ENCODE results near the gene ITPK1.
A peak's percentile ranks its signal among the peaks of the same experiment; 100 is the strongest.

ITPK1 gene

DNA sequence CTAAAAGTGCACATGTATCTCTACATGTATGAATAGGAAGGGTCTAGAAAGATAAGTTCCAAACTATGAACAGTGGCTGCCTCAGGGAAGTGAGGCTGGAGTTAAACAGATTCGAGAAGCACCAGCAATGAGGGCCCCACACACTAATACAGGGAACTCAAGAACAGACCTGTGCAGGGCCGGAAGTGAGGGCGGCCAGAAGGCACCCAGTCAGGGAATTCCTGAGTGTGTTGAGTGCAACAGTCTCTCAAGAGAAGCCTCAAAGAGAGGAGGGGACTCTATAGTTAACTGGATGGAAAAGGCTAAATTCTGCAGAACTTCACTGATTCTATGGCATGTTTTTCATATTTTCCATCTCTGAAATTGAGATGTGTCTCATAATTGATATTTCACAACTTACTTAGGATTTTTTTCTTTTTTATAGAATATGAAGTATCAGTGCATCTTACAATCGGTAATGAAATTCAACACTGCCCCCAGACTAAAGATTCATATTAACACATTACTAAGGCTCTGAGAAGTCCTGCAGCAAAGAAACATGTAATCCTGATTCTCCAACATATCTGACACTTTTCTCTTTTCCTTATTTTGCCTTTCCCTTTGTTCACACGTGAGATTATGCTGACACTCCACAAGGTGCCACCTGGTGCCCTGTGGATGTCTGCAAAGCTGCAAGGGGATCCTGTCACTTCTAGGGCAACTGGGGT, 131.5 kb downstream of the ITPK1 start:
- no peak for DNase-seq

DNA sequence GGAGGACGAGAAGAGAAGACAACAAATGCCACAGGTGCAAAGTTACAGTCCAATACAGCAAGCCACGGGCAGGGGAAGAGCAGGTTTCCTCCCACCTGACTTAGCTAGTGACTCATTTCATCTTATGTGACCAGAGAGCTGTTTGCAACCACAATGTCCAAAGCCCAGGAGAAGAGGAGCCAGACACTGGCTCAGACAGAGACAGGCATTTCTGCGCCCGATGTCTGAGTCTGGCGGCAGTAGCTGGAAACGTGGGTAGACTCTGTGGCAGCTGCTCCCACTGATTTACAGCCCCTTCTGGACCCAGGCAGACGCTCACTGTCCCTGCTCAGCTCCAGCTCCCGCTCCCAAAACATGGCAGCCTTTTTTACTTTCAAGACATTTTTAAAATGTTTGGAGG, 132.8 kb downstream of the ITPK1 start:
- DNase-seq, result no peak

DNA sequence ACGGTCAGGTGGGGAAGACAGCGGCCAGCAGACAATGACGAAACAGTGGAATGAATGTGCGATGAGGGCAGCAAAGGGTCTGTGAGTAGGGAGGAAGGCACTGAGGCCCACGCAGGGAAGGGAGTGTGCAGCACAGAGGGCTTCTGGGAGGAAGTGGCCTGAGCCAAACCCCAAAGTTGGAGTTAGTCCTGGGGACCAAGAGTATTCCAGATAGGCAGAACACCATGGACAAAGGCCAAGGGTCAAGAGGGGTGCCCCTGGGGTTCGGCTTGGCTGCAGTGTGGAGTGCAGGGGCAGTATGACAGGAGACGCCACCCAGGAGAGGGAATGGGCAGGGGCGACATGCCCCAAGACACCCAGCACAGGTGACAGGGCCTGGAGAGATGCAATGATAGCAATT, 134.0 kb downstream of the ITPK1 start:
- DNase-seq, result no peak

DNA sequence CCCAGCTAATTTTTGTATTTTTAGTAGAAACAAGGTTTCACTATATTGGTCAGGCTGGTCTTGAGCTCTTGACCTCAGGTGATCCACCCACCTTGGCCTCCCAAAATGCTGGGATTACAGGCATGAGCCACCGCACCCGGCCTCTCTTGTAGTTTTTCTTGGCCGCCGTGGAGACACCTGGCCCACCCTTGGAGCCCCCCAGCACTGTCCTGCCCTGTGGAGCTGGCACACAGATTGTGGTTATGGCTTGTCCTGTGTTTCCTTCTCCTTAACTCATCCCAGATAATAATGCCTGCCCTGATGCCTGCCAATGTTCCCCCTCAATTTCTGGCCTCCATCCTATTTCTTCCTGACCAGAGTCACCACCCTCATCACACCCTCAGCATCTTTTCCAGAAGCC, 134.9 kb downstream of the ITPK1 start:
- no peak for DNase-seq

DNA sequence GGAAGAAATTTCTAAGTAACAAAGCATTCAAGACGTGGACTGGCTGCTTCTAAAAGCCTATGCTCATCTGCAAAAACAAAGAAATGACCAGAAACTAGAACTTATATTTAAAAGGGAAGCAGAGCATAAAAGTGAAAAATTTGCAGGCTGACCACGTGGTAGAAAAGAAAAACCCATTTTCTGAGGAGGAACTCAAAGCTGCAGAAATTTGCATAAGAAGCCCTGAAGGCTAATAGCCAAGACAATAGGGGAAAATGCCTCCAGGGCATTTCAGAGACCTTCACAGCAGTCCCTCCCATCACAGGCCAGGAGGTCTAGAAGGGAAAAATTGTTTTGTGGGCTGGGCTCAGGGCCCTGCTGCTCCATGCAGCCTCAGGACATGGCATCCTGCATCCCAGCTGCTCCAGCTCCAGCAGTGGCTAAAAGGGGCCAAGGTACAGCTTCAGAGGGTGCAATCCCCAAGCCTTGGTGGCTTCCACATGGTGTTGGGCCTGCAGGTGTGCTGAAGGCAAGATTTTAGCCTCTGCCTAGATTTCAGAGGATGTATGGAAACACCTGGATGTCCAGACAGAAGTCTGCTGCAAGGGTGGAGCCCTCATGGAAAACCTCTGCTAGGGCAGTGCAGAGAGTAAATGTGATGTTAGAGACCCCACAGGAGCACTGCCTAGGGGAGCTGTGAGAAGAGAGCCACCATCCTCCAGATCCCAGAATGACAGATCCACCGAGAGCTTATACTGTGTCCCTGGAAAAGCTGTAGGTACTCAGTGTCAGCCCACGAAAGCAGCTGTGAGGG, 137.3 kb downstream of the ITPK1 start:
- DNase-seq, result peak; percentile 11

DNA sequence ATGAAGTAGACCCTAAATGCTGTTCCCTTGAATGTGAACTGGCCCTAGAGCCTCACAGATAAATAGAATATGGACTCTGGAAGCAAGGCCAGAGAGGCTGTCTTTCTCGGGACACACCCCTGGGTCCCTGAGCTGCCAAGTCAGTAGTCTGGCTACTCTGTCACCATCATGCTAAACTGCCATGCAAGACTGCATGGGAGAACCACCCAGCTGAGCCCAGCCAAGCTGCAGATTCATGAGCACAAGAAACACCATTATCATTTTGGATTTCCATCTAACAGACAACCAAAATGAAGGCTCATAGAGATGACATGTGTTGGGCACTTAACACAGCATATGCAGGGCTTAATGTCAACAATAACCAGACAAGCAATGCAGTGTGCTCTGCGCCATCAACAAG, 139.5 kb downstream of the ITPK1 start:
- no peak for DNase-seq

DNA sequence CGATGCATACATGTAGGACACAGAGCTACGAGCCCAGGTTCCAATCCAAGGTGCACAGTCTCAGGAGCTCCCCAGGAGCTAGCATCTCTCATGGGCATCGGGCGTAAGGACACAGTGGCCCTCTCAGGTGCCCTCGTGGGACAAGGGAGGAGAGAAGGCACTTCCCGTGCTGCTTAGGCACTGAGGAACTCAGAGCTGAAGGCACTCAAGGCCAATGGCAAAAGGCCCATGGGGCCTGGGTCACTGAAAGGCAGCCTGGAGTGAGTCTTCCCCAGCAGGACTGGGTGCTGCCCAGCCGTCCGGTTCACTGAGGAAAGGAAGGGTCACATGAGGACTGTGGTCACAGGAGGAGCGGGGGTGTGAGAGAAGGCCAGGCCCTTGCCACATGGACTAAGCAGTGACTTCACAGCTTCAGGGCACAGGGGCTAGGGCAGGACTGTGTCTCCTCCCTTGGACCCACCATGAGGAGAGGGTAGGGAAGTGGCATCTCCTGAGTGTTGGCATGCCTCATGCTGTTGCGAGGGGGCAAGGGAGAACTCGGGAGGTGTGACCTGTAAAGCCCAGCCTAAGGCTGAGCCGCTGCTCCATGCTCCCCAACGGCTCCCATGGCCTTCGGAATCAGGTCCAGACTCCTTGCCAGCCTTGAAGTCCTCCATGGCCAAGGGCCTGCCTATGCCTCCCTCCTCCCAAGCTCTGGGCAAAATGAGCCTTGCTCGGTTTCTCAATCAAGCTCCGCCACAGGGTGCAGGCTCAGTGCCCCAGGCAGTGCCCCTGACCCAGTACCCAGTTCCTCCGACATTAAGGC, 141.0 kb downstream of the ITPK1 start:
- DNase-seq, result no peak

DNA sequence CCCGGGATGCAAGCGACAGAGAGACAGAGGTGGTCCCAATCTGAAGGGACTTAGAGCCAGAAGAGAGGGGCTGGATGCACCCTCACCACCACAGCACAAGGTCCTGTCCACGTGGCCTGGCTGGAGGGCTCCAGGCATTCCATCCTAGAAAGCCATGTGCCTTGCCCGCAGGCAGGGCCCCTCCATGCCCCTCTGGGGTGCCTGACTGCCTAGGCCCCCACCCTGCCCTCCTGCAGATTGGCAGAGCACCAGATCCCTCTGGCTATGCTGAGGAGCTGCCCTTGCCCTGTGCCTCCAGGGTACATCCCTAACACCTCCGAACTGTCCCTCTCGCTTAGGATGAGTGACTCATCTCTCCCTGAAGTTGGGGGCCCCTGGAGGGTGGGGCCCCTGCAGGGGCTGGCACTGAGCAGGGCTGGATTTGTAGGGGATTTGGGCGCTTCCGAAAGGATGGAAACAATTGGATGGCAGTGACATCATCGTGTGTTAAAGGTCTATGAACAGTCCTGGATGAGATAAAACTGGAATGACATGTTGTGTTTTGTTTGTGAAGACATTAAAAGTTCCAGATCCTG, 141.8 kb downstream of the ITPK1 start:
- DNase-seq, result no peak

DNA sequence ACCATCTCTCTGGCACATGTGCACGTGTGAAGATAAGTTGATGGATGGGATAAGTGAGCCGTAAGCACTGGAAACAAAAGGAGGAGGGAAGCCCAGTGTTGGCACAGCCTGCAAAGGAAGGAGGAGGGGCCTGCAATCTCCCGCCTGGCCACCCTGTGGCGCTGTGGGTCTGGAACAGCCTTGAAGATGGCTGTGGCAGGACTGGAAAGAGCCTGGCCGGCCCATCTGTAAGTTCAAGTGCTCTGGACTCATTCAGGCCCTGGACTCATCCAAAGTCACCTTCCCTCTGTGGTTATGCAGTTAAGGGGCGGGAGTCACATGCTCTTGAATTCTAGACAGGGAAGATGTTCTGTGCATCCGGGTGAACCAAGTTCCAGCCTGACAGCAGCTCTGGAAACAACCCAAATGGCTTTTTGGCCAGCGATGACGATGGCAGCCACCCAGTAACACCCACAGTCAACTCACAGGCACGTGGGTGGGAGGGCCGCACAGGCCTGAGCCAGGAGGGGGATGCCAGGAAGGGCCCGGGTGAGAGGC, 142.4 kb downstream of the ITPK1 start:
- DNase-seq, result peak; percentile 39

DNA sequence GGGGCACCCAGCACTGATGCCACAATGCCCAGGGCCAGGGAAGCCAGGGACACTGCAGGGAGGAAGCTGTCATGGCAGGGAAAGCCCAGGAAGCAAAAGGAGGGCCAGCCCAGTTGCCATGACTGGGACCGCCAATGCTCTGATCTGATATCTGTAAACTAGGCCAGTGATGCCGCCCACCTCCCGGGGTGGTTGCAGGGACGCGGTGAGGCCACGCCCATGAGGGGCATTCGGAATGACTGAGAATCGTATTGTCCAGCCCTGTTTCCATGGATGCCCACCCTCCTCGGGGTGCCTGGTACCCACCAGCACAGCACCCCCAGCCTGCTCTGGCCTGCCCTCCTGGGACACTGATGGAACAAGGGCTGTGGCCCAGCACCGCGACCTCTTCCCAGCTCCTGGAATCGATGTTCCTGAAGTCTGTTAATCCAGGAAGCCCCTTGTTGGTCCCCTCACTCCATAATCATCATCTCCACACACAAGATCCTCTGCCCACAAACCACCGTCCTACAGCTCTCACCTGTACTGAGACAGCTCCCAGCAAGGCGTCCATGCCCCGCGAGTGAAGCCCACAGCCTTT, 144.0 kb downstream of the ITPK1 start:
- no peak for DNase-seq

DNA sequence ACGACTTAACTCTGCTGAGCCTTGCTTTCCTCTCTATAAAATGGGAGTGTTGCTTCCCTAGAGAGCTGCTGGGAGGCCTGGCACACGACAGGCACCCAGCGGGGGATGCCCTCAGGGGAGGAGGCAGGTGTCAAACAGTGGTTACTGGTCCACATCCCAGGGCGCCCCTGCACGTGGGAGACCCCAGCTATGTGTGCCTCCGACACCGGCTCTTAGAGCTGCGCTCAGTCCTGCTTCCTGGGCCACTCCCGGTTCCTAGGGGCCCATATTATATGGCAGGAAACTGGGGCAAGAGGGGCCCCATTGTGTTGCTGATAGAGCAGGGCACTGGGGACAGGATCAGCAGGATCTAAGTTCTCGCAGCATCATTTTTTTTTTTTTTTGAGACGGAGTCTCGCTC, 145.5 kb downstream of the ITPK1 start:
- peak; percentile 16 for DNase-seq

DNA sequence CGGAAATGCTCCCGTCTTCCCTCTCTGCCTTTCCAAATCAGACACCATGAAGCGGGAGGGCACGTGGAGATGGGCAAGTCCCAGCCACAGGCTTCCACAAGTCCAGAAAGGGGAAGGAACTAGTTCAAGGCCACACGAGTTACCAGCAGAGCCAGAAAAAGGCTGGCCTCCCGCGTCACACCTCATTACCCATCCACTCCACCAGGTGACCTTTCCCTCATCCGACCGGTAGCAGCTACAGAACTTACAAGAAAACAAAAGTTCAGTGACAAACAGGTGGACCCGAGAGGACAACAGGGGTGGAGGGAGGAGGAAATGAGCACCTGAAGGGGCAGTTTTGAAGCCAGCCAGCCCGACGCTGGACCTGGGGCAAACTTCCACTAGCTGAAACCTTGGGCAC, 145.9 kb downstream of the ITPK1 start:
- DNase-seq, result no peak

DNA sequence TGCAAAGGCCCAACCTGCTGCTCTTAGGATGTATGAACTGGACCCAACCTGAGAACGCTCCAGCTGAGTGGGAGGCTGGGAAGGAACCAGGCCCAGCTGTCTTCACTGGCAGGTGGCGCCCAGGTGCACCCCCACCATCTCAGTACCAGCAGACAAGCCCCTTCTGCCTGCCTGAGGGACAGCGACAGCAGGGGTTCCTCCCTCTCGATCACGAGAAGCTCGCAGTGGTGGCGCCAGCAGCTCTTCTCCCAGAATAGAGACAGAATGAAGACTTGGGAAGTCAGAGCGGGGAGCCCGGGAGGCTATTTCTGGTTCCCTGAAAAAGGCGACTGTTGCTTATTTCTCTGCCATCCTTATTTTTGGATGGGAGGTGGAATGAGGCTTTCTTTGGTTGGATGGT, 146.3 kb downstream of the ITPK1 start:
- DNase-seq, result no peak

DNA sequence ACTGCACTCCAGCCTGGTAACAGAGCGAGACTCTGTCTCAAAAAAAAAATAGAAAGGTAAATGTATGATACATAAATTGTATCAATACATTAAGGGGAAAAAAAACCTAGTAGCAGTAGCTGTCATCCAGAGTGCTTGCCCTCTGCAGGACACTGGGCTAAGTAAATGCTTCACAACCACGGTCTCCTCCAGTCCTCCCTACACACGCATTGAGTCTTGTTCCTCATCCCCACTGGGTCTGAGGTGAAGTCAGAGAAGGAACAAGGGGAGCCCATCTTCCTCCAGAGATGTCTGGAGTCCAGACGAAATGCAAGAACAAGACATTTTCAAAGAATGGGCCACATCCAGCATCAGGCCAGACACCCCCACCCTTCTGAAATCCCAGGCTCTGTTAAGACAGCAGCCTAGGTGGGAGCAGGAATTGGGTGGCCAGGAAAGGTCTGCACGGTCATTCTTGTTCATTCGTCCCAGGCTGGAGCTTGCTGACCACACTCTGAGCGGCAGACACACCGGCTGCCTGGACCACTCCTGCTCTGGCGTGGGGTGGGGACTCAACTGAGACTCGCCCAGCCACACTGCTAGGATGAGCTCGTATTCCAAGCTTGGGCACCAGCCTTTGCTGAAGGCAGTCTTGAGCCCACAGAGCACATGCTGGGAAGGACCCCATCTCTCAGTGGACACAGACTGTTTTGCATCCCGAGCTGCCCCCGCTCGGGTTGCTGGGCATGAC, 147.3 kb downstream of the ITPK1 start:
- no peak for DNase-seq

DNA sequence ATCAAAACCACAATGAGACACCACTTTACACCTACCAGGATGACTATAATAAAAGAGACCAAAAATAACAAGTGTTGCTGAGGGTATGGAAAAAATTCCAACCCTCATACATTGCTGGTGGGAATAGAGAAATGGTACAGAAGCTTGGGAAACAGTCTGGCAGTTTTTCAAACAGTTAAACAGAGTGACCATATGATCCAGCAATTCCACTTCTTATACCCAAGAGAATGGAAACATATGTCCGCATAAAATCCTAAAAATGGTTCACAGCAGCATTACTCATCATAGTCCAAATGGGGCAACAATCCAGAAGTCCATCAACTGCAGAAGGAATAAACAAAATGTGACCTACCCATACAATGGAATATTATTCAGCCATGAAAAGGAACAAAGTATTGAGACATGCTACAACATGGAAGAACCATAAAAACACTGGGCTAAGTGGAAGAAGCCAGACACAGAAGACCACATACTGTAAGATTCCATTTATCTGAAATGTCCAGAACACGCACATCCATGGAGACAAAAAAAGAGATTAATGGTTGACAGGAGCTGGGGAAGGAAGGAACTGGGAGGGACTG, 148.3 kb downstream of the ITPK1 start:
- DNase-seq, result no peak

DNA sequence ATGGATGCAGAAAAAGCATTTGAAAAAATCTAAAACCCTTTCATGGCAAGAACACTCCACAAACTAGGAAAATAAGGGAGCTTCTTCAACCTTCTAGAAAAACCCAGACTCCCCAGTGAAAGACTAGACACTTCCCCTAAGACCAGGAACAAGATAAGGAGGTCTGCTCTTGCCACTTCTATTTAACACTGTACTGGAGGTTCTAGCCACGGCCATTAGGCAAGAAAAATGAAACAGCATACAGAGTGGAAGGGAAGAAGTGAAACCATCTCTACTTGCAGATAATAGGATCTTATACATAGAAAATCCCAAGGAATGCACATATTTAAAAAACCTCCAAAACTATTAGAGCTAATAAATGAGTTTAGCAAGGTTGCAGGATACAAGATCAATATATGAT, 150.4 kb downstream of the ITPK1 start:
- DNase-seq, result no peak

DNA sequence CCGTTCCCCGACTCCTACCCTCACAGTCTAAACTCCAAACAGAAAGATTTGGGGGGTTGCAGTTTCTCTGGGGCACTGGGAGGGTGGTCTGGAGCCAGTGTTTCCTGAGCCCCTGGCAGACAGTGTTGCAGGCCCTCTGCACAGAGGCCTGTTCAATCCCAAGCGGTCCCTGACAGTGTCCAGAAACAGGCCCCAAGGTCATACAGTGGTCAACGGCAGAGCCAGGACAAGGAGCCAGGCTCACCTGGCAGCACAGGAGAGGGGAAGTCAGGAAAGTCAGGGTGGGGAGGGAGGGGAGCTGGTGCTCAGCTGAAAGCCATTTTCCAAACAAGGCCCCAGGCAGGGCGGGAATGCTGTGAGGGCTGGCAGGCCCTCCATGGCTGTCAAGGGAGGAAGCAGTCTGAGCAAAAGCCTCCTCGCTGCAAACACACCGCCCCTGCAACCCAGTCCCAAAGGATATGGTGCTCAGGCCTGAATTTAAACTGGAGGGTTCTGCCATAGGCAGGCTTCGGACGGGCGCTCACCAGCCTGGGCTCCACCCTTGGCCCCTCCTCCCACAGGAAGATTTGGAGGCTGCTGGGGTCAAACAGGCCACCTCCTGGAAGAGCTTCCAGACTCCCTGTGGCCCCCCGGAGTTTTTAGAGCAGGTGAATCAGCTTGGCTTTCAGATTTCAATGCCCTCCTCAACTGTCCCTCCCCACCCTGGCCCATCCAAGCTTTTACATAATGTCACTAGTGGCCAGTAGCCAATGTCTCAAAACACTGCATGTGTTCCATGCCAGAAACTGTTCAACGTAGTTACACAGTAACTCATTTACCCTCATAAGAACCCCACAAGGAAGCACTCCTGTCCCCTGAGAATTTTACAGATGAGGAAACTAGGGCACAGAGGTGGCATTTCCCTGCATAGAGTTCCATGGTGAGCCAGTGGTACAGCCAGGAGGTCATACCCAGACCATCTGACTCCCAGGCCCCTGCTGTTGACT, 151.3 kb downstream of the ITPK1 start:
- no peak for DNase-seq

DNA sequence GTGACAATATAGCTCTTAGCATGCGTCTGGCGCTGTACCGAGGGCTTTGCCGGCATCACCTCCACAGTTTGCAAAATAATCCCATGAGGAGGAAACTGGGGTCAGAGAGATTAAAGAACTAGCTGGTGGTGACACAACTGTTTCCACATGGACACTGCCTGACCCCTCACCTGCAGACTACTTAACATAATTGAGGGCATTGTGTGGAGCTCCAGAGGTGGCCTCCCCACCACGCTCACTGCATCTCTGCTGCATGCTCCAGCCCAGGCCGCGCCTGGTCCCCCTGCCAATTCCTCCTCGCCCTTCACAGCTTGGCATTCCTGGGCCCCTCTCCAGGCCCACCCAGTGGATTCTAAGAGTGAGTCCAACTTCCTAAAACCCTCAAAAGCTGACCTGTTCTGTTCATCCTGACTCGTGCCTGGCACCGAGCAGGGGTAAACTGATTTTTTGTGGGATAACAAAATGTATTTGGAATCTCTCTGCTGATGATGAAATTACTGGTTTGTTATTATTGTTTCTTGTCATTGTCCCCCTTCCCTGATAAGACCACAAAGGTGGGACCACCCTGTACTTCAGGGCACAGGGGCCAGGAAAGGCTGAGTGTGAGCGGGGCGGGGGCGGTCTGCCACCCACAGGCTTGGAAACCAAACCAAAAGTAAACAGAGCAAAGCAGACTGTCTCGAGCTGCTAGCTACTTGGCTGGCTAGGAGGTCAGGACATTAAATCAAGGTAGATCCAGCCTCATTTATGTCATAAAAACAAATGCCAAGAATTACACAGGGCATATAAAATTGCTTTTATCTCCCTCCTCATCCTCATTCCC, 152.2 kb downstream of the ITPK1 start:
- DNase-seq, result peak; percentile 72

DNA sequence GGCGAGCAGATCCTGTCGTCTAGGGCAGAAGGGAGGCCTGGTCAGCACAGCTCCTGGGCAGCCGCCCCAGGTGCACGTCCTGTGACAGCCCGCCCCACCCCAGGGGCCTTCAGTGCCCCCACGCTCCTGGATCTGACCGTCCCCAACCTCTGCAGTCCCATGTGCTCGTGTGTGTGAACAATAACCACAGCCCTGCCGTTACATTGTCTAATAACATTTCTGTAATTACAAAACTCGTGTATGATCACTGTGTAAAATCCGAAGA, 153.0 kb downstream of the ITPK1 start:
- DNase-seq, result no peak

Data from NCI-H146 (cell line).